ENCODE data around the gene DRC1.

Gene DRC1

GRCh38 chr2:26479131-26479788, 77.5 kb downstream of the DRC1 start:
- no peak for DNase-seq

- DNase-seq, result no peak
These were observed 78.3 kb downstream of the DRC1 start for GRCh38 chr2:26479789-26480565.

GRCh38 chr2:26480566-26481423, 79.1 kb downstream of the DRC1 start:
- DNase-seq, result no peak

GRCh38 chr2:26481706-26482105, 80.0 kb downstream of the DRC1 start:
- no peak for DNase-seq

- no peak for DNase-seq
These were observed 80.7 kb downstream of the DRC1 start for GRCh38 chr2:26482211-26483026.

- DNase-seq, result no peak
These were observed 81.3 kb downstream of the DRC1 start for GRCh38 chr2:26483027-26483326.

- no peak for DNase-seq
These were observed 81.8 kb downstream of the DRC1 start for GRCh38 chr2:26483516-26483915.

GRCh38 chr2:26483957-26484565, 82.3 kb downstream of the DRC1 start:
- DNase-seq, result no peak

- no peak for DNase-seq
These were observed 82.9 kb downstream of the DRC1 start for GRCh38 chr2:26484579-26484978.

GRCh38 chr2:26485099-26485498, 83.4 kb downstream of the DRC1 start:
- no peak for DNase-seq

- no peak for DNase-seq
These were observed 84.2 kb downstream of the DRC1 start for GRCh38 chr2:26485725-26486418.

GRCh38 chr2:26486789-26487188, 85.1 kb downstream of the DRC1 start:
- DNase-seq, result no peak

- DNase-seq, result no peak
These were observed 85.5 kb downstream of the DRC1 start for GRCh38 chr2:26487192-26487591.

- no peak for DNase-seq
These were observed 86.9 kb downstream of the DRC1 start for GRCh38 chr2:26488463-26489212.

- DNase-seq, result no peak
These were observed 87.6 kb downstream of the DRC1 start for GRCh38 chr2:26489213-26489850.

GRCh38 chr2:26491563-26492167, 89.9 kb downstream of the DRC1 start:
- no peak for DNase-seq

GRCh38 chr2:26492749-26493515, 91.2 kb downstream of the DRC1 start:
- DNase-seq, result no peak

- DNase-seq, result no peak
These were observed 91.8 kb downstream of the DRC1 start for GRCh38 chr2:26493566-26493965.

- DNase-seq, result no peak
These were observed 92.5 kb downstream of the DRC1 start for GRCh38 chr2:26494199-26494598.
